GM12801 (cell line): Measurements from ENCODE around the gene RIPOR1.

ENCODE experiments used
- TF ChIP-seq, protein P1 (sequence below): IDR thresholded peaks from one replicate; pipeline ENCODE4 v1.5.1; 2011; ENCODE audit warnings: control low read depth; ENCODE audit not compliant: insufficient read length; ENCODE audit errors: extremely low read depth

Gene RIPOR1

DNA sequence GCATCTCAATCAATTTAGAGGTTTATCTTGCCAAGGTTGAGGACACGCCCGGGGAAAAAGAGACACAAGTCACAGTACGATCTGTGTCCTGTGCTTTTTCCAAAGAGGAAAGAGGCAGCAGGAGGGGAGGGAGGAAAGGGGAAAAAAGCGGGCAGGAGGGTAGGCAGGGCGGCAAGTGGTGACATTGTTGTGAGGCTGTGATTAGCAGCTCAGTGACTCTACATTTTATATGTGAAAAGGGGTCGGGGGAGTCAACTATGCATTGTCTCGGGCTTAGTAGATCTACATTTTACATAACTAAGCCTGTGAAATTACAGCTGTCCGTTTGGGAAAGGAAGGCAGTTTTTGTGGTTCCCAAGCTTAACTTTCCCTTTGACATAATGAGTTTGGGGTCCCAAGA lies 22.2 kb upstream of the RIPOR1 start:
- TF ChIP-seq, protein P1, sequence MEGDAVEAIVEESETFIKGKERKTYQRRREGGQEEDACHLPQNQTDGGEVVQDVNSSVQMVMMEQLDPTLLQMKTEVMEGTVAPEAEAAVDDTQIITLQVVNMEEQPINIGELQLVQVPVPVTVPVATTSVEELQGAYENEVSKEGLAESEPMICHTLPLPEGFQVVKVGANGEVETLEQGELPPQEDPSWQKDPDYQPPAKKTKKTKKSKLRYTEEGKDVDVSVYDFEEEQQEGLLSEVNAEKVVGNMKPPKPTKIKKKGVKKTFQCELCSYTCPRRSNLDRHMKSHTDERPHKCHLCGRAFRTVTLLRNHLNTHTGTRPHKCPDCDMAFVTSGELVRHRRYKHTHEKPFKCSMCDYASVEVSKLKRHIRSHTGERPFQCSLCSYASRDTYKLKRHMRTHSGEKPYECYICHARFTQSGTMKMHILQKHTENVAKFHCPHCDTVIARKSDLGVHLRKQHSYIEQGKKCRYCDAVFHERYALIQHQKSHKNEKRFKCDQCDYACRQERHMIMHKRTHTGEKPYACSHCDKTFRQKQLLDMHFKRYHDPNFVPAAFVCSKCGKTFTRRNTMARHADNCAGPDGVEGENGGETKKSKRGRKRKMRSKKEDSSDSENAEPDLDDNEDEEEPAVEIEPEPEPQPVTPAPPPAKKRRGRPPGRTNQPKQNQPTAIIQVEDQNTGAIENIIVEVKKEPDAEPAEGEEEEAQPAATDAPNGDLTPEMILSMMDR: no peak

DNA sequence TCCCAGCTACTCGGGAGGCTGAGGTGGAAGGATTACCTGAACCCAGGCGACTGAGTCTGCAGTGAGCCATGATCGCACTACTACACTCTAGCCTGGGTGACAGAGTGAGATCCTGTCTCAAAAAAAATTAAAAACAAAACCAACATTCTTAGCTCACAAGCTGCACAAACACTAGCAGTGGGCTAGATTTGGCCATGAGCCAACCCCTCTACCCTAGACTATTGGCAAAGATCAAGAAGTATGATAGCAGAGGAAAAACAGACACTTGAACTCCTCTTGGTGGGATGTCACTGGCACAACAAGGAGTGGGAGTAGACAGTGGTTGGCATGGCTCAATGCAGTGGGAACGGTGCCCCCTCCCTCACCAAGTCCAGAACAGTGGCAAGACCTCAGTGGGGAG lies 19.6 kb upstream of the RIPOR1 start:
- TF ChIP-seq, protein P1: no peak

DNA sequence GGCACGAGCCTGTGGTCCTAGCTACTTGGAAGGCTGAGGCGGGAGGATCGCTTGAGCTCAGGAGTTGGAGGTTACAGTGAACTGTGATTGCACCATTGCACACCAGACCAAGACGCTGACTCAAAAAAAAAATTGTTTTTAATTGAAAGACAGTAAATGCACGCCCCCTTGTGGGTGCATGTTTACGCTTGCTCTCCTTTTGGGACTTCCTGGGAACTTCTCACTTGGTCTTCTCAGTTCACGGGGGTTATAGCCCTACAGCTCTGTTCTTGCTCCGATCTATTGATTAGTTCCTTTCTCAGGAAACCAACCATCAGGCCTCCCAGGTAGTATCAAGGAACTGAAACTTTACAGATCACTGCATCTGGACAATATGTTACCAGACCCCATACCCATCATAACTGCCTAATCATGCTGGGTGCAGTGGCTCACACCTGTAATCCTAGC lies 14.2 kb upstream of the RIPOR1 start:
- TF ChIP-seq, protein P1: no peak

DNA sequence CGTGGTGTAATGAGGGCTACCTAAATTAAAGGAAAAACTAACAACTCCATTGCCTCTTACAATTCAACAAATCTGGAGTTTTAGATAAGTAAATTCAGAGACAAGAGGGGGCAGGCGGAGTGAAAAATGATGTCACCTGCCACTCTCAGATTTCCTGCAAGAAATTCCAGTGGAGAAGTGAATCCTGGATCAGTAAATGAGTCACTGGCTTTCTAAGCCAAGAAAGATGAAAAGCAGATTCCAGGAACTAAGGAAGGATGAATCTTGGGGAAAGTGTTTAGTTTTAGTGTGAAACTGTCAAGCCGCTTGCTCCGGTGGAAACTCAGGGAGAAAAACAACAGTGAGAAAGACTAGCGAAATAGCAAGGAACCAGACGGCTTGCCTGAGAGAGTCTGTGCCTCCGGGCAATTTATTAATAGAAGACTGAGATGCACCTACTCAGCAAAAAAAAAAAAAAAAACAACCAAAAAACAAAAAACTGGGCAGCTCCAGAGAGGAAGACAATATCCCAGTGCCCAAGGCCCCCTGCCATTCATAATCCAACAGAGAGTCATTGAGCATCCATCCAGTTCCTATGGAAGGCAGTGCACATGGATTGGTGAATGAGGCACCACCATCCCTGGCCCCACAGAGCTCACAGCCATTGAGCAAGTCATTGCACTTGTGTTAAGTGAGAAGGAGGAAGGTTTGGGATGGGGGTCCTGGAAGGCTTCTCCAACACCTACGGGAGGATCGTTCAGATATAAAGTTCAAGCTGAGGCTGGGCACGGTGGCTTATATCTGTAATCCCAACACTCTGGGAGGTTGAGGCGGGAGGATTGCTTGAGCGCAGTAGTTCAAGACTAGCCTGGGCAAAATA lies 12.1 kb upstream of the RIPOR1 start:
- TF ChIP-seq, protein P1: no peak

DNA sequence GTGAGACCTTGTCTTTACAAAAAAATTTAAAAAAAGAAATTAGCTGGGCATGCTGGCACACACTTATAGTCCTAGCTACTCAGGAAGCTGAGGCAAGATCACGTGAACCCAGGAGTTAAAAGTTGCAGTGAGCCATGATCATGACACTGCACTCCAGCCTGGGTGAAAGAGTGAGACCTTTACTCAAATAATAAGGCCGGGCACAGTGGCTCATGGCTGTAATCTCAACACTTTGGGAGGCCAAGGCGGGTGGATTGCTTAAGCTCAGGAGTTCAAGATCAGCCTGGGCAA lies 11.5 kb upstream of the RIPOR1 start:
- TF ChIP-seq, protein P1: no peak

DNA sequence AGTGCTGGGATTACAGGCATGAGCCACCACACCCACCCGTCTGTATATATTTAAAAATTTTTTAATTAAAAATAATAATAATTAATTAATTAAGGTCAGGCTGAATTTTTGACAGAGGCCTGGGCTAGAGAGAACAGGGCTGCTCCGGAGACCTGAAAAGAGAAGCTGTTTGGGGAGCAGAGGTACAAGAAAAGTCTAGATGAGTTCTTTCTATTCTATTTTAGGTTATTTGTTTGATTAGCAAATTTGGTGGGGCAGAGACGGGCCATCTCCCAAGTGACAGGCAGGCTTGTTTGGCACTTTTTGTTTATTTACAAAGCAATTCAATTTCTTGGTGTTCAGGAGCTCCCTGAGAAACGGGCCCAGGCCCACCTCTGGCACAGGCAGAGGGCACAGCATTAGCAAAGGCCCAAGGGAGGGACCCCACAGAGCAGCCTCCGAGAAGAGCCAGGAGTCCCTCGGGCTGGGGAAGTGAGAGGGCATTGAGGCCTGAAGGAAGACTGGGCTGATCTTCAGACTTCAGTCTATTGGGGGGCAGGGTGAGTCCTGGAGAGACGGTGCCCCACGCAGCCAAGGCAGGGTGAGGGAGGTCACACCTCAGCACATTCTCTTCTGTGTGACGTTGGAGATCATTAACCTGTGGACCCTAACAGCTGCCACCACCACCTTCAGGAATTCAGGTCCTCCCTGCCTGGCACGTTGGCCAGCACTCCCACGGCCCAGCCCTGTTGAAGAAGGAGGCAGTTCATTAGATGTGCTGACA lies 10.8 kb upstream of the RIPOR1 start:
- TF ChIP-seq, protein P1: no peak

DNA sequence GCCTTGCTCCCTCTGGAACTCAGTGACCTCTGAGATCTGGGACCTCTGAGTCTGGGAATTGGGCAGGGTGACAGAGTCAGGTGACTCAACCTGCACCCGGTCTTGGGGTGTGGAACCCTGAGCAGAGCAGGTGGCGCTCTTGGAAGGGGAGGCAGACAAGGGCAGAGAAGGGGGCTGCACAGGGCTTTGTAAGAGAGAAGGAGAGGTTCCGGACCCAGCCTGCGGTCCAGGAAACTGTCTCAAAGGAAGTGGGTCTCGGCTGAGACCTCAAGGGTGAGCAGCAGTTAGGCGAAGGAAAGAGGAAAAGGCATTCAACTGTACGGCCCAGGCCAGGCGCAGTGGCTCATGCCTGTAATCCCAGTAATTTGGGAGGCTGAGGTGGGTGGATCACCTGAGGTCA lies 10.0 kb upstream of the RIPOR1 start:
- TF ChIP-seq, protein P1: no peak
